HCT116 (cell line): ENCODE data around the gene WDHD1. TPM values are rescaled to one million over a fixed set of nuclear protein-coding genes. Genes with fewer than 3 reads are reported as not detected.

Source experiments
- ATAC-seq: fragments of 200-7000 bp; cut with Tn5 transposase; 2 replicates; pipeline ENCODE4 v1.9.1; 2020; ENCODE audit warnings: mild to moderate bottlenecking, moderate library complexity
- Bru-seq: library from RNA; stranded (reverse); fragments of 400-500 nt; gene quantifications from one replicate; lab custom pipeline; 2021; lab: Mats Ljungman, UMichigan
- BruChase-seq, 2 experiments: library from RNA; stranded (reverse); fragments of 400-500 nt; gene quantifications; one replicate each; lab custom pipeline; 2021; lab: Mats Ljungman, UMichigan
- BruUV-seq: library from RNA; stranded (reverse); fragments of 400-500 nt; replicated peaks from 2 replicates; lab custom pipeline; 2021; lab: Mats Ljungman, UMichigan
- CTCF ChIA-PET: fragments of 300-600 bp; sonication (Branson Sonifier 250); formaldehyde crosslinking; loops from one replicate; lab custom pipeline; 2021; ENCODE audit warnings: antibody characterized with exemption; lab: Charles Lee
- POLR2A ChIA-PET: fragments of 300-600, 350-600 bp; sonication (Branson Sonifier 250); formaldehyde crosslinking; loops from one replicate; lab custom pipeline; 2021; ENCODE audit warnings: antibody characterized with exemption; lab: Charles Lee
- RAD21 ChIA-PET, 2 experiments: fragments of 300-600 bp; sonication (Branson Sonifier 250); formaldehyde crosslinking; loops; one replicate each; lab custom pipeline; 2023; ENCODE audit warnings: low total read pairs in 2 of 2; ENCODE audit not compliant: uncharacterized antibody in 2 of 2, unreplicated experiment in 2 of 2, low non-redundant PET in 1 of 2; lab: Charles Lee
- DNase-seq: peaks from one replicate; pipeline ENCODE4 v3.0.0-alpha.2; 2010; ENCODE audit warnings: low read depth, low spot score
- H2AFZ ChIP-seq: fragments of 200-600 bp; shearing (Covaris generic), sonication (generic); 2 replicates; pipeline ENCODE4 v1.6.1; 2017; ENCODE audit warnings: low read depth, mixed run types, mixed read lengths, antibody characterized with exemption, low read length; ENCODE audit not compliant: poor library complexity, severe bottlenecking
- H3K27ac ChIP-seq: 2 replicates; pipeline ENCODE4 v1.5.1; 2012; ENCODE audit warnings: low read depth, low read length
- H3K27me3 ChIP-seq: fragments of 200-600 bp; sonication (generic); 2 replicates; pipeline ENCODE4 v1.6.1; 2016; ENCODE audit warnings: mixed run types, low read length, mixed read lengths; ENCODE audit not compliant: insufficient read depth
- H3K36me3 ChIP-seq, 2 experiments: fragments of 200-500 bp in 1 of 2; fragments of 200-600 bp in 1 of 2; sonication (Bioruptor generic) in 1 of 2; sonication (generic) in 1 of 2; 2 replicates each; pipeline versions ENCODE4 v1.5.1 to v1.6.1; 2014 to 2016; ENCODE audit warnings: low read length in 2 of 2, inconsistent platforms in 1 of 2, mixed read lengths in 1 of 2, mixed run types in 1 of 2; ENCODE audit not compliant: insufficient read depth in 2 of 2, control insufficient read depth in 1 of 2
- H3K4me1 ChIP-seq, 2 experiments: fragments of 200-600 bp in 1 of 2; sonication (generic) in 1 of 2; 2 replicates each; pipeline versions ENCODE4 v1.5.1 to v1.6.1; 2012 to 2017; ENCODE audit warnings: low read length in 2 of 2, inconsistent platforms in 1 of 2, mild to moderate bottlenecking in 1 of 2, mixed read lengths in 1 of 2, mixed run types in 1 of 2, moderate library complexity in 1 of 2; ENCODE audit not compliant: insufficient read depth in 2 of 2, control insufficient read depth in 1 of 2
- H3K4me2 ChIP-seq: fragments of 200-600 bp; sonication (generic); 2 replicates; pipeline ENCODE4 v1.6.1; 2017; ENCODE audit warnings: mixed run types, low read length, mixed read lengths
- H3K4me3 ChIP-seq, 2 experiments: fragments of 200-600 bp in 1 of 2; sonication (generic) in 1 of 2; replicated peaks in 1 of 2; 2 replicates each; pipeline ENCODE4 v1.5.1; 2011 to 2016; ENCODE audit warnings: low read length in 2 of 2, control low read depth in 1 of 2, low read depth in 1 of 2, mild to moderate bottlenecking in 1 of 2, mixed read lengths in 1 of 2, mixed run types in 1 of 2
- H3K79me2 ChIP-seq: fragments of 200-600 bp; sonication (generic); 2 replicates; pipeline ENCODE4 v1.6.1; 2017; ENCODE audit warnings: mild to moderate bottlenecking, mixed run types, low read length, moderate library complexity, mixed read lengths; ENCODE audit not compliant: insufficient read depth
- H3K9ac ChIP-seq: fragments of 200-600 bp; sonication (generic); 2 replicates; pipeline ENCODE4 v1.6.1; 2016; ENCODE audit warnings: low read length, mixed read lengths
- H3K9me2 ChIP-seq: fragments of 200-600 bp; sonication (generic), shearing (Covaris generic); 2 replicates; pipeline ENCODE4 v1.6.1; 2017; ENCODE audit warnings: mixed run types, mild to moderate bottlenecking, moderate library complexity; ENCODE audit not compliant: insufficient read depth
- H3K9me3 ChIP-seq, 2 experiments: fragments of 200-500 bp in 1 of 2; fragments of 200-600 bp in 1 of 2; sonication (Bioruptor generic) in 1 of 2; sonication (generic) in 1 of 2; 2 replicates each; pipeline ENCODE4 v1.6.1; 2014 to 2017; ENCODE audit warnings: low read length in 2 of 2, mixed read lengths in 2 of 2, inconsistent platforms in 1 of 2, low read depth in 1 of 2, mild to moderate bottlenecking in 1 of 2, mixed run types in 1 of 2, moderate library complexity in 1 of 2; ENCODE audit not compliant: control insufficient read depth in 1 of 2, insufficient read depth in 1 of 2
- H4K20me1 ChIP-seq: fragments of 200-600 bp; sonication (generic), shearing (Covaris generic); 2 replicates; pipeline ENCODE4 v1.6.1; 2017; ENCODE audit warnings: mixed run types, mild to moderate bottlenecking, moderate library complexity; ENCODE audit not compliant: insufficient read depth
- CBX3 ChIP-seq: IDR thresholded peaks from 2 replicates; pipeline ENCODE4 v1.6.1; 2012; ENCODE audit warnings: low read depth
- CEBPB ChIP-seq: IDR thresholded peaks from 2 replicates; pipeline ENCODE4 v1.6.1; 2012; ENCODE audit warnings: low read depth
- CTCF ChIP-seq, 3 experiments: fragments of 200-600 bp in 1 of 3; sonication (generic) in 1 of 3; IDR thresholded peaks in 2 of 3; conservative IDR thresholded peaks in 1 of 3; 2 replicates each; pipeline ENCODE4 v1.5.1; 2012 to 2017; ENCODE audit warnings: low read depth in 2 of 3, low read length in 2 of 3, antibody characterized with exemption in 1 of 3, borderline replicate concordance in 1 of 3, control low read depth in 1 of 3, mild to moderate bottlenecking in 1 of 3, mixed read lengths in 1 of 3, mixed run types in 1 of 3, moderate library complexity in 1 of 3; ENCODE audit not compliant: insufficient read depth in 1 of 3
- EGR1 ChIP-seq: IDR thresholded peaks from 2 replicates; pipeline ENCODE4 v1.6.1; 2012; ENCODE audit warnings: low read depth
- ELF1 ChIP-seq: IDR thresholded peaks from 2 replicates; pipeline ENCODE4 v1.6.1; 2012; ENCODE audit warnings: low read depth, borderline replicate concordance
- EZH2 ChIP-seq: fragments of 200-600 bp; sonication (generic); IDR thresholded peaks from 2 replicates; pipeline ENCODE4 v1.6.1; 2017; ENCODE audit warnings: antibody characterized with exemption, mixed run types
- EZH2phosphoT487 ChIP-seq: fragments of 200-600 bp; IDR thresholded peaks from 2 replicates; pipeline ENCODE4 v1.6.1; 2018; ENCODE audit warnings: antibody characterized with exemption, borderline replicate concordance
- FOSL1 ChIP-seq: IDR thresholded peaks from 2 replicates; pipeline ENCODE4 v1.6.1; 2012; ENCODE audit warnings: low read depth
- JUND ChIP-seq: IDR thresholded peaks from 2 replicates; pipeline ENCODE4 v1.6.1; 2012
- MAX ChIP-seq: IDR thresholded peaks from 2 replicates; pipeline ENCODE4 v1.6.1; 2012
- POLR2A ChIP-seq: IDR thresholded peaks from 2 replicates; pipeline ENCODE4 v1.7.0; 2011; ENCODE audit warnings: borderline replicate concordance; ENCODE audit not compliant: insufficient read depth, insufficient read length; ENCODE audit errors: extremely low read depth
- RAD21 ChIP-seq: IDR thresholded peaks from 2 replicates; pipeline ENCODE4 v1.6.1; 2012; ENCODE audit warnings: low read depth, mild to moderate bottlenecking
- REST ChIP-seq: IDR thresholded peaks from 2 replicates; pipeline ENCODE4 v1.6.1; 2012; ENCODE audit warnings: low read depth
- SIN3A ChIP-seq: IDR thresholded peaks from 2 replicates; pipeline ENCODE4 v1.6.1; 2012; ENCODE audit warnings: low read depth
- SP1 ChIP-seq: IDR thresholded peaks from 2 replicates; pipeline ENCODE4 v1.6.1; 2012; ENCODE audit warnings: low read depth
- SRF ChIP-seq: IDR thresholded peaks from 2 replicates; pipeline ENCODE4 v1.6.1; 2012; ENCODE audit warnings: low read depth
- ZBTB33 ChIP-seq: IDR thresholded peaks from 2 replicates; pipeline ENCODE4 v1.6.1; 2011; ENCODE audit warnings: mild to moderate bottlenecking, low read length, moderate library complexity; ENCODE audit not compliant: insufficient replicate concordance; ENCODE audit errors: extremely low read depth
- ZNF274 ChIP-seq: fragments of 200-500 bp; sonication (Bioruptor generic); IDR thresholded peaks from 2 replicates; pipeline ENCODE4 v1.6.1; 2014; ENCODE audit warnings: mild to moderate bottlenecking, low read depth, low read length, inconsistent platforms
- intact Hi-C: fragments of 100-400 bp; cut with micrococcal nuclease; formaldehyde crosslinking; loops from 2 replicates; pipeline ENCODE4 v1.10.0; 2022
- long read RNA-seq: library from polyadenylated mRNA; unstranded; transcript quantifications from one replicate; pipeline ENCODE4 v2.0.0, GENCODE V29; 2021; ENCODE audit not compliant: unreplicated experiment
- polyA plus RNA-seq: library from polyadenylated mRNA; unstranded; fragments of >200 nt; gene quantifications from 2 replicates; pipeline ENCODE4 v1.2.1, GENCODE V29; 2012; ENCODE audit warnings: missing spikeins
- total RNA-seq: library from RNA; stranded (reverse); gene quantifications from one replicate; pipeline ENCODE4 v1.2.1, GENCODE V29; 2021; ENCODE audit not compliant: unreplicated experiment

Gene WDHD1
- total RNA-seq (44.3 TPM), Bru-seq, nascent RNA (percentile 75 among the genes with signal in this experiment), BruChase-seq, experiment 1, labeled RNA remaining after a 6-hour chase (percentile 75 among the genes with signal in this experiment), BruChase-seq, experiment 2, labeled RNA remaining after a 2-hour chase (percentile 67 among the genes with signal in this experiment)
- polyA plus RNA-seq, result 8.4 and 12.7 TPM in 2 replicates
- long read RNA-seq, full-length matches to known transcripts, result 31 of 64 reads
- long read RNA-seq, partial matches to known transcripts, result 17 of 64 reads
- long read RNA-seq, other reads (novel, unspliced or antisense), result 16 of 64 reads

GRCh38 chr14:55026793-55027561 lies at the start of gene WDHD1, which contains the start of gene SOCS4:
Gene WDHD1, minus strand, starts transcription at chr14:55027099. Its CDS starts 312 bp downstream, at chr14:55026787.
Gene SOCS4, plus strand, starts transcription at chr14:55027236. Its CDS starts 15,806 bp downstream, at chr14:55043042.
- Histone ChIP-seq H3K9ac (peak within 1 kb of the TSS; percentile 95), H3K4me1 (peaks cover 3 to 22% of the 10 kb centered on the region in 2 experiments; a peak in 3 of 4 replicates), H3K27me3 (no peaks in the 10 kb centered on the region), H3K27ac (peak within 1 kb of the TSS; percentile 61), H3K4me3 (peak within 1 kb of the TSS; percentile 81 to 82), H4K20me1 (peaks cover 7% of the 10 kb centered on the region; the same call in 1 of the 2 replicates), H3K36me3 (peaks cover 0 to 8% of the 10 kb centered on the region in 2 experiments; a peak in 2 of 4 replicates), H3K4me2 (peak within 1 kb of the TSS; percentile 94), H3K79me2 (peaks cover 86% of the 10 kb centered on the region), H3K9me2 (no peaks in the 10 kb centered on the region), H3K9me3 (no peaks in the 10 kb centered on the region), H2AFZ (no peak within 1 kb of the TSS)
- intact Hi-C loops, result no loop called here
- BruUV-seq, result no TSS peak
- ChIA-PET POLR2A (interaction anchor here (1.0 to 1.6 kb wide), 6 partner anchors 11 to 76 kb away, joined by 3 to 11 read pairs (median 4); partner anchors contain the start of gene MAPK1IP1L), RAD21 (no interaction called here), CTCF (interaction anchor here (1.4 kb wide), 2 partner anchors 24 to 134 kb away, joined by 5 to 10 read pairs; partner anchors contain the start of gene MAPK1IP1L)
- DNase-seq (peak; percentile 84), ATAC-seq (peak; percentile 96)
- TF ChIP-seq FOSL1 (no peak), POLR2A (peak; percentile 39), SRF (peak; percentile 82), CTCF (IDR thresholded peaks at IDR 0.05 in 2 of 3, conservative IDR thresholded peaks at IDR 0.05 in 1 of 3; ENCODE audit: borderline replicate concordance in 1 of 3, insufficient read depth in 1 of 3, low read depth in 2 of 3, low read length in 2 of 3) (no peak), JUND (no peak), REST (no peak), CEBPB (no peak), ZNF274 (no peak), ZBTB33 (no peak), EGR1 (peak; percentile 100), MAX (peak; percentile 92), RAD21 (0 out of 2 replicates have a peak, but pooled peaks have one; percentile 2), EZH2 (no peak), ELF1 (peak; percentile 94), SP1 (peak; percentile 65), SIN3A (peak; percentile 93), EZH2phosphoT487 (no peak), CBX3 (peak; percentile 10; the same call in 1 of the 2 replicates)
